GM21447 (cell line): ENCODE measurements around the gene GOLIM4.
"Not testable (repeated sequence)": the region's sequence is repeated elsewhere in the genome, so short reads cannot be mapped to it uniquely, and the experiment has no call there.

Experiments
- ATAC-seq: cut with Tn5 transposase; IDR thresholded peaks from one replicate; pipeline ENCODE4 v1.9.1; 2021; ENCODE audit not compliant: unreplicated experiment

GOLIM4 gene

DNA sequence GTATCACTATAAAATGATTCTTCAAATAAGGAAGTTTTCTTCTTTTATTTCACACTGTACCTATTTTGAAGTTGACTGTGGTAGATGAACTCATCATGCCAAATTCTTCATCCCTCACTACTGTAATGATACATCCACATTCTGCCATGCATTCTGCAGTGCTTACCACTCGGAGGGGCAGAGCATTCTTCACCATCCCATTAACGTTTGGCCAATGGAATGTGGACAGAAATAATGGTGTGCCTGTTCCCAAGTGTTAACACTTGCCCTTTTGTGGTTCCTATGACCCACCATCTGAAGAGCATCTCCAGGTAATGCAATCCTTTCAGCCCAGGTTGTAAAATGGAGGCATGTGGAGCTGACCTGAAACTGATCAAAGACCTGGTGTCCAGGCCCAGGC, 18.6 kb downstream of the GOLIM4 start:
- no peak for ATAC-seq

- no peak for ATAC-seq
Observed at GRCh38 chr3:168073842-168074605, 21.7 kb downstream of the GOLIM4 start.

DNA sequence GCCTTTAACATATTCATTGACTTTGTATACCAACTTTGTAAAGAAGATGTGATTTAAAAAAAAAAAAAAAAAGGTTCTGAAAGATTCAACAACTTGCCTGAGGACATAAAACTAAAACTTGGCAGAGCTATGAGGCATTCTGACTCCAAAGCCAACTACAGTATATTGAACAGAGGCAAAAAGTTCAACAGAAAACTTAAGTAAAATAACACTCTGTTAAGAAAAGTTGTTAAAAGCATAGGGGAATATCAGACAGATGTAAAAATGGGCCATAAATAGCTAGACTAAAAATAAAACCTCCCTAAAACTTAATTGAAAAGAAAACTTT, 23.4 kb downstream of the GOLIM4 start:
- no peak for ATAC-seq

DNA sequence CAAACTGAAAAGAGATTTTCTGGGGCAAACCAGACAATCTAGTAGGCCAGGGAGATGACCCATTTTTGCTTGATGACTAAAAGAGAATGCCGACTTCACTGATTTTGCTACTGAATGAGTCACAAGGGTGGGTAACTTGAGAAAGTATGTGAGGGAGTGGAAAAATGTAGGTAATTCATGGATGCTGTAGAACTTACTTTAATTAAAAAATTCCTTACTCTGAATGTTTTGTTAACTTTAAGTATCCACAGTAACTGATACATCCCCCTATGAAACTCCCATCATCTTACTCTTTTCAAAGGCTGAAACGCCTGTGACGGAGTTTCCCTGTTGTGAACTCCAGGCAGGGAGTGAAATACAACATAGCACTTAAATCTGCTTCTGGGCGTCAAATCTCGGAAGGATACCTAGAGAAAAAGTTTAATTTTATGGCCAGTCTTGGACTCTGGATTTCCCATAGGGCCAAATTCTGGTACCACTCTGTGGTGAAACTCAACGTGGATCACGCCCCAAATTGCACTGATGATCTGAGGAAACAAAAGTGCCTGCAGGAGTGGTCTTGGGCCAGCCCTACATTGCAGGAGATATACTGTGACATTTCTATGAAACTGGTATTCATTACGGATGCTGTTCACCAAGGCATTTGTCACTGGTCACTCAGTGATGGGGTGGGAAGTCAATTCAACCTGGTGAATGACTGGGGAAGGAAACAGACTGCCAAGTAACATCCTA, 24.0 kb downstream of the GOLIM4 start:
- no peak for ATAC-seq

GRCh38 chr3:168070919-168071318, 24.8 kb downstream of the GOLIM4 start:
- ATAC-seq = no peak

DNA sequence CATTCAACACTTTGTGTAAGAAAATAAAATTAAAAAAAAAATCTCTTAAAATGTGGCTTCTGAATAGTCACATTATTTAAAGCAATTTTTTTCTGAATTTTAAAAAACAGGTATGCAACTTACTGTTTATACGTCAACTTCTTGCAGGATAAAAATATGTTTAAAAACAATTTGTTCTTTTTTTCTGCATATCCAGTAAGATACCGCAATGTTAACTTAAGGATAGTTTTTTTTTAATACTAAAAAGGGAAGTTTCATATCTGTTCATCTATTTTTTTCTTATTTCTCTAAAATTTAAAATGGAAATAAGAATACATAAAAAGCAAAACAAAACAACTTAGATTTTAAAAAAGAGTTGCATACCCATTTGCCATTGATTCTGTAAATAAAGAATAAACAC, 27.4 kb downstream of the GOLIM4 start:
- ATAC-seq = no peak

- ATAC-seq = peak; percentile 44
Observed at GRCh38 chr3:168066882-168067281, 28.8 kb downstream of the GOLIM4 start.

DNA sequence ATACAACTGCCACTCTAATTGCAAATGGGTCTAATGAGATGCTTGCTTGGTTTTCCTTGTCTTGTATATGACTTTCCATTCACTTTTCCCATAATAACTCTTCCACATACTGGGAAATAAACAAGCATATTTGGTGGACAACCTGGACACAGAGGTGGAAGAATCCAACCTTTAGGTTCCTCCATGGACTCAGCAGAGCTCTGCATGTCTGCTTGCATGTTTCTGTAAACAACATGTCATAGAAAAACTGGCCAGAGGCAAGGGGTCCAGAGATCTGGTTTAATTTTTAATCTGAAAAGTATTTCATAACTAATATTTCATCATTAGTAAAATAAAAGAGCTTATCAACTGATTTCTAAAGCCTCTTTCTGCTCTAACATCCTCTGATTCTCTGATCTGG, 30.2 kb downstream of the GOLIM4 start:
- ATAC-seq = no peak

GRCh38 chr3:168063122-168063521, 32.6 kb downstream of the GOLIM4 start:
- ATAC-seq = no peak

GRCh38 chr3:168062679-168063078, 33.0 kb downstream of the GOLIM4 start:
- ATAC-seq = no peak

- peak; percentile 76 for ATAC-seq
Observed at GRCh38 chr3:168061332-168061996, 34.3 kb downstream of the GOLIM4 start.

DNA sequence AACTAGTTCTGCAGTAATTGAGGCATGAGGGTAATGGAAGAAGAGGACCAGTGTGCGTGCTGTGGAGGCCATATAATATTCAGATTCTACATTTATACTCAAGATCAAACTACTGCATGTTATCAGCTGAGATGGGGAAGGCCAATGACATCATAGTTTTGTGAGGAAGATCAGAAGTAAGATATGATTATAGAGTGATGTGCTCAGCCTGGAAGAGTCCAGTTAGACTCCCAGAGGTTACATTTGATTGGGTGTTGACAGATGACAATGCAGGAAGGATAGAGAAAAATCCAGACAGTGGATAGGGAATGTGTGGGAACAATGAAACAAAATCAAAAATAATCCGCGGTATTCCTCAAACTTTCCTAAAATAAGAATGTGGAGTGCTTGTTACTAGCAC, 35.4 kb downstream of the GOLIM4 start:
- ATAC-seq = no peak

DNA sequence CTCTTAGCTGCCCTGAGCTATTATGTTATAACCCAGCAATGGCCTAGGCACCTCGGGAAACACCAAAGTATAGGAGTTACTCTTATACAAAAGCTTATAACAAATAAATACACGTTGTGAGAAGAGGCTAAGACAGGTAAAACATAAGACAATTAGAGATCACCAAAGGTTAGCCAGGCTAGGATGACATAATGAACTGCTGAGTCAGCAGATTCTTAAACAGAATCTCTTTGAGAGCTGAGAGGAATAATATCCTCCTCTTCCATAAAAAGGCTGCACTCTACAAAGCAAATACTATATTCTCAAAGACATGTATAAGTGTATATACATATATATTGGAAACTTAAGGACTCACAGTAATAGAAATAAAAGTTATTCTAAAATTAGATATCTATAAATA, 37.2 kb downstream of the GOLIM4 start:
- ATAC-seq = no peak

GRCh38 chr3:168056398-168057230, 39.1 kb downstream of the GOLIM4 start:
- ATAC-seq = not testable (repeated sequence)

GRCh38 chr3:168054447-168054846, 41.3 kb downstream of the GOLIM4 start:
- ATAC-seq = no peak

DNA sequence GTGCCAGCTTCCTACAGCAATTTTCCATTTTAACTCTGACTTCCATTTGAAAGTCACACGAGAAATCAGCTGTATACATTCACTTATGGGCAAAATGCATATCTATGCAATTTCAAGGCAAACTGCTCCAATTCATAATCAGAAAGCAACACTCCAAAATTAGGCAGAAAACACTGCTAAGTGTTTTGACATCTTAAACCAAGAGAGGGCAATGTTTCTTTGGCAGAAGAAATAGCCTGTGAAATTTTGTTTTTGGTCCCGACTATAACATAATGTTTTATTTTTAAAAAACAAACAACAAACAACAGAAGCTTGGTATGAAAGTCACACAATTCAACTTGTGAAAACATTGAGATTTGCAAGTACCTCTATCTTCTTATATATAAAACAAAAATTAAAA, 42.6 kb downstream of the GOLIM4 start:
- no peak for ATAC-seq

DNA sequence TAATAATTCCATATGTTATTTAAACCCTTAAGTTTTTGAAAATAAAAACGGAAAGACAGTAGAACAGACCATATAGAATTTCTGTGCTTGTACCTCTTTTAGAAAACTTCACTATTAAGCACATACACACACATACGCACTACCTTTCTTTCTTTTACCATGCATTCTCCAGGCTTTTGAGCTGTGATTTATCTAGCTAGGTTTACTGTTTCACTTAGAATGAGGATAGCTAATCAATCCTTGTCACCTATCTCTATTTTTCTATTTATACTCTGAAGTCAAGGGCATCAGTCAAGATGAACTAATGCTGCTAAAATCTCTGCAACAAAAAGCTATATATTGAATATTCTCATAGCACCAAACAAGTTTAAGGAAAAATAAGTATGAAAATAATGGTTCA, 43.2 kb downstream of the GOLIM4 start:
- ATAC-seq = no peak

- peak; percentile 54 for ATAC-seq
Observed at GRCh38 chr3:168051531-168052471, 43.9 kb downstream of the GOLIM4 start.

DNA sequence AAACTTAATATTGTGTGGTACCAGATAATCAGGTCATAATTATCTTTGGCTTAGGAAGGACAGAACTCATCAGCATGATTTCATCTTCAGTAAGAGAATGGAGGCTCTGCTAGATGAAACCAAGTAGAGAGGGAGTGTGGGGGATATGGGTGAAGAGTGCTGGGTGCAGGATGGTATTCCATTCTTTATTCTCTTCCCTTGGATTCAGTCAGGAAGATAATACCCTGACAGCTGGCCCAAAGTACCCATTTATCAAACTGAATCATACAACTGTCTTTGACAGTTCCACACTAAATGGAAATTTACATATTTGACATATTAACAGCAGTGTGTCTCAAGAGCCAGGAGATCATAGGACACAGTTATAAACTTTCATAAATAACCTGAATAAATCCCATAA, 44.7 kb downstream of the GOLIM4 start:
- ATAC-seq = no peak

GRCh38 chr3:168049367-168049974, 46.3 kb downstream of the GOLIM4 start:
- no peak for ATAC-seq
